ENCODE measurements around the gene TPK1.

GRCh38 chr7:144518360-144518759, 317.5 kb downstream of the TPK1 start:
- TF ChIP-seq SMC3 (IDR thresholded peaks at IDR 0.05; ENCODE audit: low read depth, low read length) (no peak), MAZ (IDR thresholded peaks at IDR 0.05; ENCODE audit: borderline replicate concordance, low read depth, low read length) (no peak), CTCF (conservative IDR thresholded peaks at IDR 0.05; ENCODE audit: low read depth, low read length) (no peak), USF2 (IDR thresholded peaks at IDR 0.05; ENCODE audit: low read depth, low read length) (no peak), POLR2A (IDR thresholded peaks at IDR 0.05; ENCODE audit: low read depth, low read length) (no peak), CEBPB (IDR thresholded peaks at IDR 0.05; ENCODE audit: low read depth, low read length) (no peak), BHLHE40 (IDR thresholded peaks at IDR 0.05; ENCODE audit: low read depth, low read length) (no peak), RFX5 (IDR thresholded peaks at IDR 0.05; ENCODE audit: low read depth, low read length) (no peak), RCOR1 (IDR thresholded peaks at IDR 0.05; ENCODE audit: insufficient replicate concordance, low read length) (no peak), FOS (IDR thresholded peaks at IDR 0.05; ENCODE audit: low read depth, low read length) (no peak), MXI1 (IDR thresholded peaks at IDR 0.05; ENCODE audit: borderline replicate concordance, low read depth, low read length) (no peak)
